HEK293 (cell line): Measurements from ENCODE around the gene ATE1.
A peak's percentile ranks its signal among the peaks of the same experiment; 100 is the strongest.

Experiments
- KLF9 ChIP-seq: fragments of 450-650 bp; formaldehyde crosslinking; IDR thresholded peaks from 2 replicates; pipeline ENCODE4 v1.5.1; 2016; ENCODE audit warnings: missing biosample characterization, missing genetic modification characterization, low read depth
- MYNN ChIP-seq: fragments of 450-650 bp; formaldehyde crosslinking; IDR thresholded peaks from 2 replicates; pipeline ENCODE4 v1.5.1; 2016; ENCODE audit warnings: missing biosample characterization, missing genetic modification characterization, borderline replicate concordance
- OSR2 ChIP-seq: fragments of 450-650 bp; formaldehyde crosslinking; IDR thresholded peaks from 2 replicates; pipeline ENCODE4 v1.5.1; 2016; ENCODE audit warnings: missing biosample characterization, missing genetic modification characterization
- SP2 ChIP-seq: fragments of 450-650 bp; formaldehyde crosslinking; IDR thresholded peaks from 2 replicates; pipeline ENCODE4 v1.5.1; 2016; ENCODE audit warnings: missing biosample characterization, missing genetic modification characterization
- SP3 ChIP-seq: fragments of 450-650 bp; formaldehyde crosslinking; IDR thresholded peaks from 2 replicates; pipeline ENCODE4 v1.5.1; 2016; ENCODE audit warnings: missing biosample characterization, missing genetic modification characterization
- TRIM28 ChIP-seq: IDR thresholded peaks from 2 replicates; pipeline ENCODE4 v1.6.1; 2011; ENCODE audit warnings: low read length, control low read depth, borderline replicate concordance
- ZEB2 ChIP-seq: fragments of 450-650 bp; formaldehyde crosslinking; IDR thresholded peaks from 2 replicates; pipeline ENCODE4 v1.5.1; 2016; ENCODE audit warnings: missing biosample characterization, missing genetic modification characterization
- ZFP41 ChIP-seq: fragments of 450-650 bp; formaldehyde crosslinking; IDR thresholded peaks from 2 replicates; pipeline ENCODE4 v1.5.1; 2016; ENCODE audit warnings: missing biosample characterization, missing genetic modification characterization, borderline replicate concordance
- ZNF112 ChIP-seq: fragments of 450-650 bp; formaldehyde crosslinking; IDR thresholded peaks from 2 replicates; pipeline ENCODE4 v1.5.0; 2017; ENCODE audit warnings: missing biosample characterization, missing genetic modification characterization
- ZNF140 ChIP-seq: fragments of 450-650 bp; formaldehyde crosslinking; IDR thresholded peaks from 2 replicates; pipeline ENCODE4 v1.5.1; 2016; ENCODE audit warnings: missing biosample characterization, missing genetic modification characterization
- ZNF155 ChIP-seq: fragments of 450-650 bp; formaldehyde crosslinking; IDR thresholded peaks from 2 replicates; pipeline ENCODE4 v1.5.1; 2016; ENCODE audit warnings: missing biosample characterization, missing genetic modification characterization
- ZNF2 ChIP-seq: fragments of 450-650 bp; formaldehyde crosslinking; IDR thresholded peaks from 2 replicates; pipeline ENCODE4 v1.5.1; 2016; ENCODE audit warnings: missing biosample characterization, missing genetic modification characterization
- ZNF311 ChIP-seq: fragments of 450-650 bp; formaldehyde crosslinking; IDR thresholded peaks from 2 replicates; pipeline ENCODE4 v1.5.1; 2017; ENCODE audit warnings: missing biosample characterization, missing genetic modification characterization, borderline replicate concordance
- ZNF48 ChIP-seq: fragments of 450-650 bp; formaldehyde crosslinking; IDR thresholded peaks from 2 replicates; pipeline ENCODE4 v1.5.1; 2016; ENCODE audit warnings: missing biosample characterization, missing genetic modification characterization
- ZNF521 ChIP-seq: fragments of 450-650 bp; formaldehyde crosslinking; IDR thresholded peaks from 2 replicates; pipeline ENCODE4 v1.5.1; 2017; ENCODE audit warnings: missing biosample characterization, mild to moderate bottlenecking, missing genetic modification characterization
- ZNF549 ChIP-seq: fragments of 450-650 bp; IDR thresholded peaks from 2 replicates; pipeline ENCODE4 v1.5.1; 2018; ENCODE audit warnings: missing biosample characterization, missing genetic modification characterization, mild to moderate bottlenecking, inconsistent platforms, moderate library complexity
- ZNF560 ChIP-seq: fragments of 450-650 bp; formaldehyde crosslinking; IDR thresholded peaks from 2 replicates; pipeline ENCODE4 v1.5.1; 2017; ENCODE audit warnings: missing biosample characterization, missing genetic modification characterization, borderline replicate concordance
- ZNF561 ChIP-seq: fragments of 450-650 bp; IDR thresholded peaks from 2 replicates; pipeline ENCODE4 v1.5.1; 2018; ENCODE audit warnings: missing biosample characterization, missing genetic modification characterization, borderline replicate concordance
- ZNF600 ChIP-seq: fragments of 450-650 bp; formaldehyde crosslinking; IDR thresholded peaks from 2 replicates; pipeline ENCODE4 v1.5.1; 2016; ENCODE audit warnings: missing biosample characterization, missing genetic modification characterization
- ZNF701 ChIP-seq: fragments of 450-650 bp; formaldehyde crosslinking; IDR thresholded peaks from 2 replicates; pipeline ENCODE4 v1.5.1; 2016; ENCODE audit warnings: missing biosample characterization, missing genetic modification characterization
- ZNF843 ChIP-seq: fragments of 450-650 bp; formaldehyde crosslinking; IDR thresholded peaks from 2 replicates; pipeline ENCODE4 v1.5.1; 2016; ENCODE audit warnings: missing biosample characterization, missing genetic modification characterization
- TF ChIP-seq, protein P1 (sequence below): fragments of 450-650 bp; formaldehyde crosslinking; IDR thresholded peaks from 2 replicates; pipeline ENCODE4; 2016; ENCODE audit warnings: missing biosample characterization, missing genetic modification characterization
- TF ChIP-seq, protein P2 (sequence below): fragments of 450-650 bp; formaldehyde crosslinking; IDR thresholded peaks from 2 replicates; pipeline ENCODE4 v1.5.1; 2016; ENCODE audit warnings: missing biosample characterization, missing genetic modification characterization, low read depth
- TF ChIP-seq, protein P3 (sequence below): fragments of 450-650 bp; formaldehyde crosslinking; IDR thresholded peaks from 2 replicates; pipeline ENCODE4 v1.5.1; 2016; ENCODE audit warnings: missing biosample characterization, missing genetic modification characterization
- TF ChIP-seq, protein P4 (sequence below): fragments of 450-650 bp; formaldehyde crosslinking; IDR thresholded peaks from 2 replicates; pipeline ENCODE4 v1.5.1; 2016; ENCODE audit warnings: missing biosample characterization, missing genetic modification characterization

The ATE1 gene

DNA sequence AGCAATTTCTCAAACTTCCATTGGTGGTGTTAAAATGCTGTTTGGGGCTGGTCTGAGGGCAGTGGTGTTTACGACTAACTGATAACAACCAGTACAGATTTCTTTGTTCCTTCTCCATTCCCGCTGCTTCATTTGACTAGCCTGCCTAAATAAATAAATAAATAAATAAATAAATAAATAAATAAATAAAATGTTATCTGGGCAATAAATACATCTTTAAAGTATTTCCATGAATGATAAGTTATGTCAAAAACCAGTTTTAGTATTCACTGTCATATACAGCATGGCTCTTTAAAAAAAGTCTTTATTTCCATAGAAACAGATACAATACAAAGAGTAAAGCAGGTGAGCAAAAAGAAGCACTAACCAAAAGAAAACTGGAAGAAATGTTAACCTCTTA is 81.3 kb downstream of the ATE1 start (continued):
- TF ChIP-seq, protein P1, sequence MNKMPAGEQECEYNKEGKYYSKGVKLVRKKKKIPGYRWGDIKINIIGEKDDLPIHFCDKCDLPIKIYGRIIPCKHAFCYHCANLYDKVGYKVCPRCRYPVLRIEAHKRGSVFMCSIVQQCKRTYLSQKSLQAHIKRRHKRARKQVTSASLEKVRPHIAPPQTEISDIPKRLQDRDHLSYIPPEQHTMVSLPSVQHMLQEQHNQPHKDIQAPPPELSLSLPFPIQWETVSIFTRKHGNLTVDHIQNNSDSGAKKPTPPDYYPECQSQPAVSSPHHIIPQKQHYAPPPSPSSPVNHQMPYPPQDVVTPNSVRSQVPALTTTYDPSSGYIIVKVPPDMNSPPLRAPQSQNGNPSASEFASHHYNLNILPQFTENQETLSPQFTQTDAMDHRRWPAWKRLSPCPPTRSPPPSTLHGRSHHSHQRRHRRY (tag by site-specific recombination) = no peak
- TF ChIP-seq ZNF600 (tag by site-specific recombination) (no peak), ZNF155 (no peak), ZNF561 (tag by site-specific recombination) (no peak), TRIM28 (no peak), ZNF701 (no peak), SP2 (tag by site-specific recombination) (no peak), ZFP41 (tag by site-specific recombination) (no peak), ZNF521 (tag by site-specific recombination) (no peak), OSR2 (tag by site-specific recombination) (no peak), ZNF140 (tag by site-specific recombination) (peak; percentile 95), ZNF843 (no peak), ZNF311 (tag by site-specific recombination) (no peak), ZNF549 (tag by site-specific recombination) (no peak), ZNF560 (tag by site-specific recombination) (peak; percentile 65; the same call in 1 of the 2 replicates), ZNF112 (tag by site-specific recombination) (no peak), SP3 (tag by site-specific recombination) (peak; percentile 49; the same call in 1 of the 2 replicates), ZNF2 (tag by site-specific recombination) (no peak), MYNN (no peak), ZEB2 (tag by site-specific recombination) (0 out of 2 replicates have a peak, but pooled peaks have one; percentile 18), KLF9 (no peak), ZNF48 (tag by site-specific recombination) (no peak)
- TF ChIP-seq, protein P2, sequence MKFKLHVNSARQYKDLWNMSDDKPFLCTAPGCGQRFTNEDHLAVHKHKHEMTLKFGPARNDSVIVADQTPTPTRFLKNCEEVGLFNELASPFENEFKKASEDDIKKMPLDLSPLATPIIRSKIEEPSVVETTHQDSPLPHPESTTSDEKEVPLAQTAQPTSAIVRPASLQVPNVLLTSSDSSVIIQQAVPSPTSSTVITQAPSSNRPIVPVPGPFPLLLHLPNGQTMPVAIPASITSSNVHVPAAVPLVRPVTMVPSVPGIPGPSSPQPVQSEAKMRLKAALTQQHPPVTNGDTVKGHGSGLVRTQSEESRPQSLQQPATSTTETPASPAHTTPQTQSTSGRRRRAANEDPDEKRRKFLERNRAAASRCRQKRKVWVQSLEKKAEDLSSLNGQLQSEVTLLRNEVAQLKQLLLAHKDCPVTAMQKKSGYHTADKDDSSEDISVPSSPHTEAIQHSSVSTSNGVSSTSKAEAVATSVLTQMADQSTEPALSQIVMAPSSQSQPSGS = no peak
- TF ChIP-seq, protein P3, sequence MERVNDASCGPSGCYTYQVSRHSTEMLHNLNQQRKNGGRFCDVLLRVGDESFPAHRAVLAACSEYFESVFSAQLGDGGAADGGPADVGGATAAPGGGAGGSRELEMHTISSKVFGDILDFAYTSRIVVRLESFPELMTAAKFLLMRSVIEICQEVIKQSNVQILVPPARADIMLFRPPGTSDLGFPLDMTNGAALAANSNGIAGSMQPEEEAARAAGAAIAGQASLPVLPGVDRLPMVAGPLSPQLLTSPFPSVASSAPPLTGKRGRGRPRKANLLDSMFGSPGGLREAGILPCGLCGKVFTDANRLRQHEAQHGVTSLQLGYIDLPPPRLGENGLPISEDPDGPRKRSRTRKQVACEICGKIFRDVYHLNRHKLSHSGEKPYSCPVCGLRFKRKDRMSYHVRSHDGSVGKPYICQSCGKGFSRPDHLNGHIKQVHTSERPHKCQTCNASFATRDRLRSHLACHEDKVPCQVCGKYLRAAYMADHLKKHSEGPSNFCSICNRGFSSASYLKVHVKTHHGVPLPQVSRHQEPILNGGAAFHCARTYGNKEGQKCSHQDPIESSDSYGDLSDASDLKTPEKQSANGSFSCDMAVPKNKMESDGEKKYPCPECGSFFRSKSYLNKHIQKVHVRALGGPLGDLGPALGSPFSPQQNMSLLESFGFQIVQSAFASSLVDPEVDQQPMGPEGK = no peak
- TF ChIP-seq, protein P4, sequence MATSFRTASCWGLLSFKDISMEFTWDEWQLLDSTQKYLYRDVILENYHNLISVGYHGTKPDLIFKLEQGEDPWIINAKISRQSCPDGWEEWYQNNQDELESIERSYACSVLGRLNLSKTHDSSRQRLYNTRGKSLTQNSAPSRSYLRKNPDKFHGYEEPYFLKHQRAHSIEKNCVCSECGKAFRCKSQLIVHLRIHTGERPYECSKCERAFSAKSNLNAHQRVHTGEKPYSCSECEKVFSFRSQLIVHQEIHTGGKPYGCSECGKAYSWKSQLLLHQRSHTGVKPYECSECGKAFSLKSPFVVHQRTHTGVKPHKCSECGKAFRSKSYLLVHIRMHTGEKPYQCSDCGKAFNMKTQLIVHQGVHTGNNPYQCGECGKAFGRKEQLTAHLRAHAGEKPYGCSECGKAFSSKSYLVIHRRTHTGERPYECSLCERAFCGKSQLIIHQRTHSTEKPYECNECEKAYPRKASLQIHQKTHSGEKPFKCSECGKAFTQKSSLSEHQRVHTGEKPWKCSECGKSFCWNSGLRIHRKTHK (tag by site-specific recombination) = no peak
